Measurements from ENCODE around the gene RAP1GAP2. TPM values are rescaled to one million over a fixed set of nuclear protein-coding genes. Genes with fewer than 3 reads are reported as not detected.

RAP1GAP2 gene
- total RNA-seq, 2 donors from 2014 or later: 28.9 to 48.3 TPM

- no peak overlapping the region for H3K27ac ChIP-seq
- no peak for DNase-seq (ENCODE audit: low spot score)
- intact Hi-C loops (cut with DNase I): no loop called here
Measured at GRCh38 chr17:2903193-2903974, 107.1 kb downstream of the RAP1GAP2 start.

GRCh38 chr17:2904135-2904534 is 107.9 kb downstream of the RAP1GAP2 start:
- Histone ChIP-seq H3K36me3 (no peaks in the 10 kb centered on the region), H3K9me3 (no peaks in the 10 kb centered on the region), H3K27me3 (replicated peaks; ENCODE audit: insufficient read depth) (no peaks in the 10 kb centered on the region), H3K4me3 (no peak overlapping the region), H3K4me1 (replicated peaks) (no peaks in the 10 kb centered on the region), H3K27ac (no peak overlapping the region)
- TF ChIP-seq CTCF (IDR thresholded peaks at IDR 0.05) (no peak), POLR2AphosphoS5 (IDR thresholded peaks at IDR 0.05) (no peak), POLR2A (IDR thresholded peaks at IDR 0.05) (no peak)
- intact Hi-C loops (cut with DNase I): no loop called here
- no peak for DNase-seq (ENCODE audit: low spot score)
- WGBS: 24% methylated on average over 16 of the region's 16 CpGs

More at GRCh38 chr17:2903193-2903974, 107.1 kb downstream of the RAP1GAP2 start:
- Histone ChIP-seq H3K9me3 (no peaks in the 10 kb centered on the region), H3K4me1 (replicated peaks) (no peaks in the 10 kb centered on the region), H3K4me3 (no peak overlapping the region), H3K27me3 (replicated peaks; ENCODE audit: insufficient read depth) (no peaks in the 10 kb centered on the region), H3K36me3 (no peaks in the 10 kb centered on the region)
- WGBS: 64% methylated on average over 7 of the region's 8 CpGs
- no peak for TF ChIP-seq POLR2A (IDR thresholded peaks at IDR 0.05)
- TF ChIP-seq POLR2AphosphoS5 (IDR thresholded peaks at IDR 0.05): no peak
- TF ChIP-seq CTCF (IDR thresholded peaks at IDR 0.05): no peak

GRCh38 chr17:2905269-2905668 is 109.0 kb downstream of the RAP1GAP2 start:
- Histone ChIP-seq H3K9me3 (no peaks in the 10 kb centered on the region), H3K27ac (no peak overlapping the region), H3K36me3 (no peaks in the 10 kb centered on the region), H3K4me1 (replicated peaks) (no peaks in the 10 kb centered on the region), H3K27me3 (replicated peaks; ENCODE audit: insufficient read depth) (no peaks in the 10 kb centered on the region), H3K4me3 (no peak overlapping the region)
- no peak for DNase-seq (ENCODE audit: low spot score)
- TF ChIP-seq CTCF (IDR thresholded peaks at IDR 0.05) (no peak), POLR2A (IDR thresholded peaks at IDR 0.05) (no peak), POLR2AphosphoS5 (IDR thresholded peaks at IDR 0.05) (no peak)
- intact Hi-C loops (cut with DNase I): no loop called here
- WGBS: 74% methylated on average over 13 of the region's 13 CpGs

- no peaks in the 10 kb centered on the region for H3K27me3 ChIP-seq (replicated peaks; ENCODE audit: insufficient read depth)
- whole genome bisulfite sequencing: 88% methylated on average over 14 of the region's 15 CpGs
- no peaks in the 10 kb centered on the region for H3K9me3 ChIP-seq
- H3K27ac ChIP-seq: no peak overlapping the region
- no peaks in the 10 kb centered on the region for H3K36me3 ChIP-seq
- TF ChIP-seq POLR2A (IDR thresholded peaks at IDR 0.05) (no peak), POLR2AphosphoS5 (IDR thresholded peaks at IDR 0.05) (no peak), CTCF (IDR thresholded peaks at IDR 0.05) (no peak)
- H3K4me3 ChIP-seq: no peak overlapping the region
- no peak for DNase-seq (ENCODE audit: low spot score)
- no peaks in the 10 kb centered on the region for H3K4me1 ChIP-seq (replicated peaks)
- intact Hi-C loops (cut with DNase I): no loop called here
Measured at GRCh38 chr17:2905696-2906501, 109.7 kb downstream of the RAP1GAP2 start.
